ENCODE data around the gene SLC39A1.
"Not testable (repeated sequence)": the region's sequence is repeated elsewhere in the genome, so short reads cannot be mapped to it uniquely, and the experiment has no call there.

SLC39A1 gene

GRCh38 chr1:153928791-153929341 lies 34.5 kb downstream of the SLC39A1 start:
- no peak for DNase-seq

- DNase-seq: no peak
Observed at GRCh38 chr1:153928245-153928644, 35.1 kb downstream of the SLC39A1 start.

DNA sequence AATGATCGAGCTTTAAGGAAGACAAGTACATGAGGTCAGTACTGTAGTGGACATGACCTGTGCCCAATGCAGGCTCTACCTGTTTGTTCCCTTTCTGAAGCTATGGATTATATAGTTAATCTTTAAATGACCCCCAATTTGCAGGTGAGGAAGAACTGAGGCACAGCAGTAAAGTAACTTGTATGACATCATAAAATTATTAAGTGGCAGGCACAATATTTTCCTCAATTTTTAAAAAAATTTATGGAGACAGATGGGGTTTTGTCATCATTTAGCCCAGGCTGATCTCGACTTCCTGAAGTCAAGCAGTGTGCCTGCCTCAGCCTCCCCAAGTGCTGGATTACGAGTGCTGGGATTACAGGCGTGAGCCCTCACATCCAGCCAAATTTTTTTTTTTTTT lies 36.9 kb downstream of the SLC39A1 start:
- DNase-seq: no peak

DNA sequence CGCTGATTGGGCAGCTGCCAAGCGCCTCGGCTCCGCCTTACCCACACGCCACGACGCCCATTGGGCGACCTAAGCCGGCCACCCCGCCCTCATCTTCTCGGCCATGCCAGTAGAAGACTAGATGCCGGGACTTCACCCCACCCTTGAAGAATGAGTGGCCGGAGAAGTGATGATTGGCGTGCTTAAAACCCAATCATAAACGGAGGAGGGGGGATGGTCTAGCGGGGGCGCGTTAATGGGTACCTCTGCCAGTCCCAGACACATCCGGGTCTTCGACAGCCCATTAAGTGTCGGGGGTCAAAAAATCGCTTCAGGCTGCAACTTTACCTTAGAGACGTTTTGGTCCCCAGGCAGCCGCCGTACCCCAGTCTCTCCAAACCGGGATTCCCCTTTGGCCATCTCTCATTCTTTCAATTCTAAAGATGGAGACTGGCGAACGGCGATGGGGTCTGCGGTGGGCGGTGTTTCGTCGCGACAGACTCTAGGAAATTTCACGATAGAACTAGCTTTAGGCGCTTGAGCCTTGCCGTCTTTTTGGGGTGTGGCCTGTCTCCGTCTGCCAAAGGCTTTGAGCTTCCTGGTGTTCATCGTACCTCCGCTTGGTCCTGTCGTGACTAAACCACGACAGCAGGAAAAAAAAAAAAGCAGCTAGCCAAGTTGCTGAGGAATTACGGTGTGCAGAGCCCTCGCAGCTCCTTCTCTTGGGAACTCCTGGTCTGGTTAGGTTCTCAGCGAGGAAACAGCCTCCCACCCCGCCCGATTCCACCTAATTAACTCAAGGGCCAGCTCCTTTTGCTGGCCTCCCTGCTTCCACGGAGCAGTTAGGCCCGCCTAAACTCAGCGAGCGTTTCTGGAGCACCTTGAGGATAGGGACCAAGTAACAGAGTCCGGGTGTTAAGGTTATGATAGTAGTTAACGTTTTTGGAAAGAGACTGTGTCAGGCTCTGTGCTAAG lies 40.1 kb downstream of the SLC39A1 start, which contains the start of gene GATAD2B:
TSS of gene GATAD2B (minus strand) at position 1 of the 954 bp plus-strand sequence. CDS start 94,625 bp downstream, outside the sequence.
- peak; percentile 99 for DNase-seq

DNA sequence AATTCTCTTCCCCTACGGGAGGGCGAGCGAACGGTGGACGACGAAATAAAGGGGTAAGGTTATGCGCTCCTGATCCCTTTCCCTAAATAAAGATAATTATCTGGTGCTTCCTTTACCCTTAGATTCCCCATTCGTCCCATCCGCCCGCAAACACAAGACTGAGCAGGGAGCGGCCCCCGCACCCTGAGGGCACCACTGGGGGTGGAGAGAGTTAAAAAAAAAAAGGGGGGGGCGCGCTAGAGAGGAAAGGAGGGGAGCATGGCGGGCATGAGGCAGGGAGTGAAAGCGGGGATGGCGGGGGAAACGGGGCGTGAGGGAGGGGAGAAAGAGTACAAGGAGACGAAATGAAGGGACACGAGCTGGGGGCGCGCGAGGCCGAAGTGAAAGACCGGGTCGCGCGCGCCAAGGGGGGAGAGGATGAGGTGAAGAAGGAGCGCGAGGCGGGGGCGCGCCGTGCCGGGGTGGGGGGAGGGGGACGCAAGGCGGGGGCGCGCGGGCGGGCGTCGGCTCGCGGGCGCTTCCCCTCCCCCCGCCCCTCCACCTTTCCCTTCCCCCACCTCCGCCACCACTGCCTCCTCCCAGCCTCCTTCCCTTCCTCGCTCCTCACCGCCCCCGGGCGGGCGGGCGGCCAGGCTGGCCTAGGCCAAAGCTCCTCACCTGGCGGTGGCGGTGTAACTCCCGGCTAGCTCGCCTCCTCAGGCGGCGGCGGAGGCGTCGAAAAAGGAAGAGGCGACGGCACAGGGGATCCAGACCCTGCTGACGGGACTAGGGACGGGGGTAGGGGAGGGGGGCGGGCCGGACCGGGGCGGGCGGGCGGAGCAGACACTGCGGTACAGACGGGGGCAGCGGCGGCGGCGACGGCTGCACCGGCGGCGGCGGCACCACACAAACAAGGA lies 41.0 kb downstream of the SLC39A1 start:
- peak; percentile 85 for DNase-seq

- peak; percentile 5 for DNase-seq
Observed at GRCh38 chr1:153921803-153922075, 41.6 kb downstream of the SLC39A1 start.

- DNase-seq: no peak
Observed at GRCh38 chr1:153921080-153921802, 42.1 kb downstream of the SLC39A1 start.

DNA sequence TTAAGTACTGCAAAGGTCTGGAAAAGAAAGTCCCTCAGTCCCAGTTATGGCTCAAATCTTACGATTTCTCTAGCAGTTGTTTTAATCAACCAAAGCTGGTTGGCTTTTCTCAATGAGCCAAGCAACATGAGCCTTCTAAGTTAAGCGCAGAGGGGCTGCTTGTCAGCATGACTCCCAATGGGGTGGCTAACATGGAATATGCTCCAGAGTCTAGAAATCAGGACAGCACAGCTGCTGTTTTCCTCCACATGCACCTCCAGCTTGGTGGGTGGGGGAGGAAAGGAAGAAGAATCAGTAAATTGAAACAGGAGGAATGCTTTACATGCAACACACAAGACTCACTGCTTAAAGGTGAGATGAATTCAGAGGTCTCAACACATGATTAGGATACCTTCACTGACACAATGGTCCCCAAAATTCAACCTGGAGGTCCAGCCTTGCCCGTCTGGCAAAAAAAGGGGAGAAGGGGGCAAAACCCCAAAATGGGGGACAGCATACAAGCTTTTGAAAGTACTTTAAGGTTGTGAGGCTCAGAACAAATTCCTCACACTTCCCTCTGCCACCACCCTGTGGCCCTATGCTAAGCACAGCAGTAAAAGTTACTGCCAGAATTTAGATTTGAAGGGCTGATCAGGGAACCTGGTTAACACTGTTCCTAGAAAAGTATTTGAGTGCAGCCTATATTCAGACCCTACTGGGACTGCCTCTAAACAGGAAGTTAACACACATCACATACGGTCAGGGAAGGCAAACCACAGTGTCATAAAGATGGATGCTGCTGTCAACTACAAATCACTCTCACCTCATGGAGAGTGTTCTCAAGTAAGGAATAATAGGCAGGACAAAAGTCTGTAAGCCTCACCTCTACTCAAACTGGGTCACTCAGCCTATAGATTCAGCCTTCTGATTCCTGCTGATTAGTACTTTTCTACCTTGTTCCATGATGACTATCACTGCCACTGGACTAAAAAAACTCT lies 43.2 kb downstream of the SLC39A1 start:
- DNase-seq: peak; percentile 4

GRCh38 chr1:153916297-153916696 lies 47.0 kb downstream of the SLC39A1 start:
- no peak for DNase-seq

GRCh38 chr1:153912349-153912748 lies 51.0 kb downstream of the SLC39A1 start:
- no peak for DNase-seq

GRCh38 chr1:153910560-153910959 lies 52.8 kb downstream of the SLC39A1 start:
- not testable (repeated sequence) for DNase-seq
